Erythroblast (primary cell): ENCODE data around the gene AQP9.

Experiments used
- GATA1 ChIP-seq: IDR thresholded peaks from 2 replicates; pipeline ENCODE4 v1.6.1; 2011; ENCODE audit warnings: low read depth, mild to moderate bottlenecking, control low read depth, low read length, moderate library complexity
- POLR2A ChIP-seq: IDR thresholded peaks from 2 replicates; pipeline ENCODE4 v1.6.1; 2011; ENCODE audit warnings: mild to moderate bottlenecking, low read length

GRCh38 chr15:58161436-58161930, 23.3 kb downstream of the AQP9 start:
- no peak for TF ChIP-seq POLR2A
- TF ChIP-seq GATA1 = no peak
